HFF-Myc (cell line): ENCODE measurements around the gene SRP9.
"Not testable (repeated sequence)": the region's sequence is repeated elsewhere in the genome, so short reads cannot be mapped to it uniquely, and the experiment has no call there.

Experiments used
- DNase-seq: peaks from one replicate; pipeline ENCODE4 v3.0.0-alpha.2; 2011; ENCODE audit warnings: low read depth; ENCODE audit errors: extremely low read depth
- H3K4me3 ChIP-seq: replicated peaks from 2 replicates; pipeline ENCODE4 v1.5.1; 2011; ENCODE audit warnings: low read depth, mild to moderate bottlenecking, control low read depth, low read length
- TF ChIP-seq, protein P1 (sequence below): IDR thresholded peaks from 2 replicates; pipeline ENCODE4 v1.5.1; 2012; ENCODE audit warnings: mild to moderate bottlenecking, low read depth, low read length, control low read depth; ENCODE audit errors: missing control alignments

SRP9 gene

DNA sequence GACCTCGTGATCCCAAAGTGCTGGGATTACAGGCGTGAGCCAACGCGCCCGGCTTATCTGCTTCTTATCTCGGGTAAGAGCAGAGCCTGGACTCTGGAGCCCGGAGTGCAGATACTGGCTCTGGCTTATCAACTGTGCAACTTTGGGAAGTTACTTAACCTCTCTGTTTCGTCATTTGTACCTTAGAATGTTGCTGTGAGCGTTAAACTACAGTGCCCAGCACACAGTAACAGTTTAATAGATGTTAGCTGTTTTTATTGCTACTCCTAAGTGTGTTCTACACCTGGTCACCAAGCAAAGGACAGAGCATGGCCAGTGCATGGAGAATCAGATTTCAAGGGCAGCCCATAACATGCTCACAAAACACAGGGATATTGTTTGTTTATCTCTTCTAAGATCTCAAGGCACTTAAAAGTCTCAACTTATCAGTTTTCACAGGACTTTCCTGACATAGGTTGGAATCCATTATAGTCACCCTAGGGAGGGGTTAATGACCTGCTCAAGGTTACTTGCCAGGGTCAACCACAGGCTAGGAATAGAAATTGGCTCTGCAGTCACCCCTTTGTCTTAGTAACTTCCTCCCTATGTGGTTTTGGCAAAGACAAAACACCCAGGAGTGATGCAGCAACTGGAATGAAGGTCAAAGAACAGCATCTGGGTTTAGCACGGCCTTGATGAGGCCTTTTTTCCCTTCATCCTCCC, 22.5 kb upstream of the SRP9 start:
- peak; percentile 91 for DNase-seq
- H3K4me3 ChIP-seq = no peak overlapping the region
- TF ChIP-seq, protein P1, sequence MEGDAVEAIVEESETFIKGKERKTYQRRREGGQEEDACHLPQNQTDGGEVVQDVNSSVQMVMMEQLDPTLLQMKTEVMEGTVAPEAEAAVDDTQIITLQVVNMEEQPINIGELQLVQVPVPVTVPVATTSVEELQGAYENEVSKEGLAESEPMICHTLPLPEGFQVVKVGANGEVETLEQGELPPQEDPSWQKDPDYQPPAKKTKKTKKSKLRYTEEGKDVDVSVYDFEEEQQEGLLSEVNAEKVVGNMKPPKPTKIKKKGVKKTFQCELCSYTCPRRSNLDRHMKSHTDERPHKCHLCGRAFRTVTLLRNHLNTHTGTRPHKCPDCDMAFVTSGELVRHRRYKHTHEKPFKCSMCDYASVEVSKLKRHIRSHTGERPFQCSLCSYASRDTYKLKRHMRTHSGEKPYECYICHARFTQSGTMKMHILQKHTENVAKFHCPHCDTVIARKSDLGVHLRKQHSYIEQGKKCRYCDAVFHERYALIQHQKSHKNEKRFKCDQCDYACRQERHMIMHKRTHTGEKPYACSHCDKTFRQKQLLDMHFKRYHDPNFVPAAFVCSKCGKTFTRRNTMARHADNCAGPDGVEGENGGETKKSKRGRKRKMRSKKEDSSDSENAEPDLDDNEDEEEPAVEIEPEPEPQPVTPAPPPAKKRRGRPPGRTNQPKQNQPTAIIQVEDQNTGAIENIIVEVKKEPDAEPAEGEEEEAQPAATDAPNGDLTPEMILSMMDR = no peak

DNA sequence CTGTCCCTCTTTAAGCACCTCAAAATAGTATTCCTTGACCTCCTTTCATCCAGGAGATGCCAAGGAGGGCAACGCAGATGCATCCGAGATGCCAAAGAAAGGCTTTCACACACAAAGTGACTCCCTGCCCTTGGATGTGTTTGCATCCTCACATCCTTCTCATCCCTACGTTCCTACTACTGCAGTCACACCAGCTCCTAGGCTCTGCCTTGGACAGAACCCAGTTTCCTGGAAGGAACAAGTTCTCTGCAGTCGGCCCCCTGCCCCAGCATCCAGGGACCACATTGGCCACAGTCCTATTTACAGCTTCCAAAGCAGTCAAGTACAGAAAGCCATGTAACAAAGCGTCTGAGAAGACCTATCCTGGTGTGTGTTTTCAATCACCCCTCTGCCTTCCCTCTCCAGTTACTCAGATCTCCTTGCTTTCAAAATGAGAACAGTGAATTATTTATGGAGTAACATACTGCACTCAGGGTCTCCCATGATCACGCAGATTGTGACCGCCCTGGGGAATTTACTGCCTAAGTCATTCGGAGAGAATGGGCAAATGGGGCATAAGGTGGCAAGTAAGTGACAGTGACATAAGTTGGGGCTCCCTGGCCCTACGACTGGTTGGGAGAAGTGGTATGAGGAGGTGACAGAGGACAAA, 21.8 kb upstream of the SRP9 start:
- H3K4me3 ChIP-seq = no peak overlapping the region
- TF ChIP-seq, protein P1 = no peak
- DNase-seq = no peak

DNA sequence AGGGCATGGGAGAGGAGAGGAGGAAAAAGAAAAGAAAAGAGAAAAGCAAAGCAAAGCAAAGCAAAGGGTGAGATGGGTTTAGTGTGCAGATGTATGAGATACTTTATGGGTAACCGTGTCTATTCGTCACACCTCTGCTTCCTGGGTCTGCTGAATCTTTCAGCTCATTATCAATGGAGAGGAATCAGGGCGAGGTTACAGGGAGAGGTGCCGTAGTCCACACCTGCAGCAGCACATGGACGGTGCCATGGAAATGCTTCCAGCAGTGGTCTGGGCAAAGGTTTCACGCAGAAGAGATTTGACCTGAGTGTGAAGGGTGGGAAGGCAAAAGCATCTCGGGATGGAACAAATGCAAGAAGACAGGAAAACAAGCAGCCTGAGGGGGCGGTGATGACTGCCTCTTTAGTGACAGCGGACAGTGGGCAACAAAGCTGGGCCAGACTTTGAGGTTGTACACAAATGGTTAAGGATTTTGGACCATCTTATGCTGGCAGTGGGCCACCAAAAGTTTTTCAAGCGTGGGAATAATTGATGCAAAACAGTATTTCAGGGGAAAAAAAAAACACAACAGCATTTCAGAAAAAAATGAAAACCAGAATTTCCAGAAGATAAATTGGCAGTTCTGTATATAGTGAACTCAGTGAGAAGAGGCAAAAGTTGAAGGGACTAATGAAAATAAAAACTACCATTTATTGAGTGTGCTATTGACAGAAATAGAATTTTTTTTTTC, 19.5 kb upstream of the SRP9 start:
- TF ChIP-seq, protein P1 = no peak
- DNase-seq = no peak
- no peak overlapping the region for H3K4me3 ChIP-seq

DNA sequence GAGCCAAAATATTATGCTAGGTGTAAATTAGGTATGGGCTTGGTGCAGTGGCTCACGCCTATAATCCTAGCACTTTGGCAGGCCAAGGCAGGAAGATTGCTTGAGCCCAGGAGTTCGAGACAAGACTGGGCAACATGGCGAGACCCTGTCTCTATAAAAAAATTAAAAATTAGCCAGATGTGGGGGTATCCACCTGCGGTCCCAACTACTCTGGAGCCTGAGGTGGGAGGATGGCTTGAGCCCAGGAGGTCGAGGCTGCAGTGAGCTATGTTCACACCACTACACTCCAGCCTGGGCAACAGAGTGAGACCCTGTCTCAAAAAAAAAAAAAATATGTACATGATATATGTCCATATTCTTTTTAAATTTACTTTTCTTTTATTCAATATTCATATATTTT, 17.7 kb upstream of the SRP9 start:
- not testable (repeated sequence) for H3K4me3 ChIP-seq, DNase-seq

DNA sequence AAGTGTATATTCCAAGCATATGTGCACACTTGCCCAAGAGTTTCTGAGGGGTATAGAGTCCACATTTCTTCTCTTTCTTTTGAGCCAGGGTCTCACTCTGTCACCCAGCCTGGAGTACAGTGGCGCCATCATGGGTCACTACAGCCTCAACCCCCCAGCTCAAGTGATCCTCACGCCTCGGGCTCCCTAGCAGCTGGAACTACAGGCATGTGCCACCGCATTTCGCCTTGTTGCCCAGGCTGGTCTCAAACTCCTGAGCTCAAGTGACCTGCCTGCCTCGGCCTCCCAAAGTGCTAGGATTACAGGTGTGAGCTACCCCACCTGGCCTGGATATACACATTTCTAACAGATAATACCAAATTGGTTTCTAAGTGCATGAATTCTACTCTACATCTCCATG, 17.1 kb upstream of the SRP9 start:
- no peak for DNase-seq
- TF ChIP-seq, protein P1 = no peak
- no peak overlapping the region for H3K4me3 ChIP-seq

DNA sequence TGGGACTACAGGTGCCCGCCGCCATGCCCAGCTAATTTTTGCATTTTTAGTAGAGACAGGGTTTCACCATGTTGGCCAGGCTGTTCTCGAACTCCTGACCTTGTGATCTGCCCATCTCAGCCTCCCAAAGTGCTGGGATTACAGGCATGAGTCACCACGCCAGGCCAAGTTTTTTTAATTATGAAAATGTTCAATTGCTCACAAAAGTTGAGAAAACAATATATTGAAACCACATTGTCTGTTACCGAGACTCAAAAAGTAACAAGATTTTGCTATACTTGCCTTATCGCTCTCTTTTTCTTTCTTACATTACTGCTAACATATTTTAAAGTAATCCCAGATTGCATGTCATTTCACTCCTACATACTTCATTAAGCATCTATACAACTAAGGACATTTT, 16.2 kb upstream of the SRP9 start:
- H3K4me3 ChIP-seq, DNase-seq: not testable (repeated sequence)

DNA sequence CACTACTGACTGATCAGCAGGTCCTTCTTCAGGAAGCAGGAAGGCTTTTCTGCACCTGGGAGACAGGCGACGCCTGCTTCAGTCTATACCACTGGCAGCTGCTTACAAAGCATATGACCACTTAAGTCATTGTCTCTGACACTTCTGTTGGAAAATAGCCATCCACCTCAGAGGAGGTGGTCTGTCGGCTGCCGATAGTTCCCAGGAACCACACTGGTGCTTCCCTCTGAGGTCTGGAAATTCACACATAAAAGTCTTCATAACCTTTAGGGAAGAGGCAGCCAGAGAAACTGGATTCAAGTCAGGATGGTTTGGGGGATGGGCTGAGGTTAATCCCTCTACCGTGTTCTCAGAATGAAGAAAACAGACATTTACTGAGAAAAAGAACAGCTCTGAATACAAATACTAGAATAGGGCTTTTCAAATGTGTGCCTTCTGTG, 15.6 kb upstream of the SRP9 start:
- no peak for DNase-seq
- H3K4me3 ChIP-seq = no peak overlapping the region
- TF ChIP-seq, protein P1 = no peak
